UCSD-AML1 (cell line): Measurements from ENCODE around the gene EMILIN2.

Source experiments
- DNase-seq: peaks from one replicate; lab custom pipeline; 2025; ENCODE audit not compliant: unreplicated experiment; lab: John Stamatoyannopoulos, UW

The EMILIN2 gene

DNA sequence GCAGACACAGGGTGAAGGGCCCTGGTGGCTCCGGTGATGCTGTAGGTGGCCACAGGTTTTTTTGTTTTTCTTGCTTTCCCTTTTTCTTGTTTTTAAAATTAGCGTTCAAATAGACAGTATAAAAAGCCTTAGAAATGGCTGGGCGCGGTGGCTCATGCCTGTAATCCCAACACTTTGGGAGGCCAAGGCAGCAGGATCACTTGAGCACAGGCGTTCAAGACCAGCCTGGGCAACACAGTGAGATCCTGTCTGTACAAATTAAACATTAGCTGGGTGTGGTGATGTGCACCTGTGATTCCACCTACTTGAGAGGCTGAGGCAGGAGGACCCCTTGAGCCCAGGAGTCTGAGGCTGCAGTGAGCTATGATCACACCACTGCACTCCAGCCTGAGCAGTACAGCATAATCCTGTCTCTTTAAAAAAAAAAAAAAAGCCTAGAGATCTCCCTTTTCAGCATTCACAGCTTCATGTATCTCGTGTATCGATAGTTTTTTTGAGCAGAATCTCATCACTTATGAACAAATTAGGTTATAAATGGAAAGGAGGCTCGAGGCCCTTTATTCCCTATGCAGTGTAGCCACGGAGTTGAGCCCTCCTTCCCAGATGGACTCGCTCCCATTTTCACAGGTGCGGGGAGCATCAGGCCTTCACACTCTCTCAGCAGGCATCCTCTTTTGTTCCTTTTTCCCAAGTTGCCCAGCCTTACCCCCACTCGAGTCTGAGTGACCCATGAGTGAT lies 50.8 kb downstream of the EMILIN2 start:
- no peak for DNase-seq

DNA sequence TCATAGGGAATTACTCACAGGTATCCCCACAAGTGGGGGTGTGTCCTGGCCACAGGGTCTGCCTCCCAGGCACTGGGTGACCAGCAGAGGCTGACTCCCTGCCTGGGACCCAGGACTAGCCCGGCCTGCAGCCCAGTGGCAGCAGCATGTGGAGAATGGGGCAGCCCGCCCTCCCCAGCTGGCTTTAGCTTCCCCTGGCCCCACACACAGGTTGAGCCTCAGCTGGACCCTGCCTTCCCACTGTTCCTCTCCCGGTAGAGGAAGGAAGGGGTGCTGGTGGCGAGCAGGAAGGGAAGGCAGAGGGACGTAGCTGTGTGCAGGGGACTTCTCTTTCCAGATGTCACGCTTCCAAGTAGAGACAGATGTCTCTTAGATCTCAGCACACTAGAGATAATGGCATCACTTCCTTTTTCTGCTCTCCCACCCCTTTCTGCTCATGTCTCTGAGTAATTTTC lies 51.4 kb downstream of the EMILIN2 start:
- DNase-seq = peak; percentile 47

DNA sequence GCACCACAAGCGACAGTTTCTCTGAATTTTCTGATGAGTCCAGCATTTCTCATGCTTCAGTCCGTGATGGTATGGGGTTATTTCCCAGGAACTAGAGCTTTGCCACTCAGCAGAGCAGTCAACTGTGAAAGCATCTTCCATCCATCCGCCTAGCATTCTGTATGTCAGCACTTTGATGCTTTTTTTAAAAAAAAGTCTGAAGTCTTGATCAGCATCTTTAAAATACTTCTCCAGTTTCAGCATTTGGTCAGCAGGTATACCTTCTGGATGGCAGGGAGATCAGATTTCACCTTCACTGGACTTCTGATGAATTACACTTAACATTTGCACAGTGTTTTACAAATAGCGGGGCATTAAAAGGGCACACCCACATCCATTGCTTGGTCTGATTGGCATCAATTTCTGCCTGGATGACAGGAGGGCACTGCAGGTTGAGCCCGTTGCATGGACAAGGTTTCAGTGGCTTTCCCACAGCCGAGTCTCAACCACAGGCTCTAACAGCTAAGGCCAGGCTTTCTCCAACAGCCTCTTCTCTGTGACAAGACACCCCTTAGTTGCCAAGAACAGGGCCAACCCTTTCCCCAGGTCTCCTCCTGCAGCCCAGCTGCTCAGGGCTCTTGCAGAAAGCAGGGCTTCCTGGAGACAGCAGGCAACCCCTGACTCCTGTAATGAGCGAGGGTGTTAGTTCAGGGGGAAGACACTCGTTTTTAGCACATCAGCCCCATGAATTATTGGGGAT lies 54.0 kb downstream of the EMILIN2 start:
- no peak for DNase-seq

DNA sequence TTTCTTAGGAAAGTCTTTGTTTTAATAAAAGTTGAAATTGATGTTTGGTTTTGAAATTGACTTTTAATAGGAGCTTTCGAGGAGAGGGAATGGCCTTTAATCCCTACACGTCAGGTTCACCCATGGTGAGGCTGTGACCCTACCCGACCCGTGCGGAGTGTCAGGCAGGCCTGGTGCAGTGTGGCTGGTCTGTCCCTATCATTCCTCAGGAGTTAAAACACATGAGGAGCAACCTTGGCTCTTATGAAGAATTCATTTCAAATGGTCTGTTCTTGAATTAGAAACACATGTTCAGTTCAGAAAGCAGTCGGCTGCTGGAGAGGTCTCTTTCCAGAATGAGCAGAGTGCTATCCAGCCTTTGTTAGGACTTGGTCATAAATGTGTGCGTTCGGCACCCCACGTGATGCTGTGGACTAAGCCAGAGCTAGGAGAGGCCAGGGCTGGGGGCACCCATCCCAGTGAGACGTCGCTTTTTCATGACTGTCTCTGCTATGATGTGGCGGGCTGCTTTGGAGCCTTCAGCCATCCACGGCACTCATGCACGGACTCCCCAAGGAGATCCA lies 54.7 kb downstream of the EMILIN2 start:
- no peak for DNase-seq

DNA sequence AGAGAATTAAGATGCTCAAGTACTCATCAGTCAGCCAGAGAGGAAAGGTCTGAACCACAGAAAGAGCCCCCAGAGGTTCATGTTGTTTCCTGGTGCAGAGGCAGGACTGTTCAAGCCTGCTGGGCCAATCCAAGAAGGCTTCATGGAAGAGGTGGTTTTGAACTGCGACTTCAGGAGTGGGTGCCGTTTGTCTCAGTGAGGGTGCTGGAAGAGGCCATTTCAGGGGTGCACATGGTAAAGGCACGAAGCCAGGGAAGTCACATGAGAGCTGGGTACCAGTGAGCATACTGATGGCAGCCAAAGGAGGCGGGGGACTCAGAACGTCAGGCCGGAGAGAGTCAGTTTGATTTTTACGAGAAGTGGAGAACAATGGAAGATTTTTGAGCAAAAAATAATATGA lies 55.5 kb downstream of the EMILIN2 start:
- DNase-seq = no peak

DNA sequence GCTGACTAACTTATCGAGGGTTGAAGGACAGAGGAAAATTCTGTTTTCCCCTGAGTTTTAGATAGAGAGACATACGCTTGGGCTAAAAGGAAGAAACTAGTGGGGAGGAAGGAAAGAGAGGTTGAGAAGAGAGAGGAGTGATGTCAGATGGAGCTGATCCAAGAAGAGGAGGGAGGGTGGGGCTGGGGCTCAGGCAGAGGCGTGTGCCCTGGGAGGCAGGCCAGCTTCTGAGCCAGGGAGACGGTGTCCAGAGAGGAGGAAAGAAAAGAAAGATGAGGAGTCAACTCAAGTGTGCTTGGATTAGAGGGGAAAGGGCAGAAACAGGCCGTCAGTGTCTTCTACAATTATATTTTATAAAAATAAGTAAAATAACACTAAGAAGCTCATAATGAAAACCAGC lies 56.2 kb downstream of the EMILIN2 start:
- DNase-seq = no peak

DNA sequence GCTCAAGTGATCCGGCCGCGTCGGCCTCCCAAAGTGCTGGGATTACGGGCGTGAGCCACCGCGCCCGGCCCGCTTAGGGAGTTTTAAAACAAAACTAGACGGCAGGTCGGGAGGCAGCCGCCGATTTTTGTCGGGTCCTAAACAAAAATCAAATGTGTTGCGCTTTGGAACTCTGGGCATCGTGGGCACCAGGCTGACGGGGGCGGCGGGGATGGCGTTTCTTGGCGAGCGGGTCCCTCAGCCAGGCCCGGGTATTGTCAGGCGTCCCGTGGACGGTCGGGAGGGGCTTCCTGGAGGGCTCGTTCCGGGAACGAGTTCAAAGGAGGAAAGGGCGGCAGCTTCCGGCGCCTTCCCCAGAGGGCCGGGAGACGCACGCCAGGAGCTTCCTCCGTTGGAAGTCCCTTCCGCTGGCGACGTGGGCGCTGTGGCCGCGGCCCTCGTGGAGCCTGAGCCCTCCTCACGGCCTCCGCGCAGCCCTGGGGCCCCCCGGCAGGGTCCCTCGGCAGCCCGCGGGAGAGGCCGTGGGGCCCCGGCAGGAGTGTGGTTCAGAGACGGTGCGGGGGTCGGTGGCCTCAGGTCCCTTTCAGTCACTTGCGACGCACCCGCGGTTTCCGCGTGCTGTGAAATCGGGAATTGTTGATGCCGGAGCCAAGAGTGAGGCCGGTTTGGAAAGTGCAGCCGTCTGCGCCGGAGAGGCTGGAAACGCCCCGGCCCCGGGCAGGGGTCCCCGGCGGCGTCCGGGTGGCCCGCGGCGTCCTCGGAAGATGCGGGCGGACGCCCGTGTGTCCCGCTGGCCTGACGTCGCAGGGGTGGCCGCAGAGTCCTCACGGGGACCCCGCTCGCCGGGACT lies 59.3 kb downstream of the EMILIN2 start:
- peak; percentile 83 for DNase-seq

DNA sequence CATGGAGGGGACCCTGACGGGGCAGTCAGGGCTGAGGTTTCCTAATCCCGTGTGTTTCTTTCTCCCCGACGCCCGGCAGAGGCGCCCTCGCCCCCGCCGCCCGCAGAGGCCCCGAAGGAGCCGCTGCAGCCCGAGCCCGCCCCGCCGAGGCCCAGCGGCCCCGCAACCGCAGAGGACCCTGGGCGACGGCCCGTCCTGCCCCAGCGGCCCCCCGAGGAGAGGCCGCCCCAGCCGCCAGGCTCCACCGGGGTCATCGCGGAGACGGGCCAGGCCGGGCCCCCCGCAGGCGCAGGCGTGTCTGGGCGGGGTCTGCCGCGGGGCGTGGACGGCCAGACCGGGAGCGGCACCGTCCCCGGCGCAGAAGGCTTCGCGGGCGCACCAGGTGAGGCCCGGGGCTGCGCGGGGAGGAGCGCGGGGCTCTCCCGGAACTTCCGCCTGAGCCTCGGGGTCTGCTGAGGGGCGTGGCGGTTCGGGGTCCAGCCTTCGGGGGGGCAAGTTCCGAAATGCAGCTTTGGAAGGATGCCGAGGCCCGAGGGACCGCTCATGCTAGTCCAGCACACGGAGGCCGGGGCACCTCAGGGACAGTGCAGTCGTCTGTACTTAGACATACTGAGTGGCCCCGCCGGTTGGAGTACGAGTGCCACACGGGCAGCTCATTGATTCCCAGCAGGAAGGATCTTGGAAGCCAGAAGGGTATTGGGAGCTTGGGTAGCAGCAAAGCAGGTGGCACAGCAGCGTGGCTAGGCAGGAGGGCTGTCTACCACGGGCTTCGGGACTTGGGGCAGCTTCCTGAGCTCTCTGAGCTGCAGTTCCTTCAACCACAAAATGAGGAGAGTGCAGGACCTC lies 60.1 kb downstream of the EMILIN2 start:
- DNase-seq = peak; percentile 56

DNA sequence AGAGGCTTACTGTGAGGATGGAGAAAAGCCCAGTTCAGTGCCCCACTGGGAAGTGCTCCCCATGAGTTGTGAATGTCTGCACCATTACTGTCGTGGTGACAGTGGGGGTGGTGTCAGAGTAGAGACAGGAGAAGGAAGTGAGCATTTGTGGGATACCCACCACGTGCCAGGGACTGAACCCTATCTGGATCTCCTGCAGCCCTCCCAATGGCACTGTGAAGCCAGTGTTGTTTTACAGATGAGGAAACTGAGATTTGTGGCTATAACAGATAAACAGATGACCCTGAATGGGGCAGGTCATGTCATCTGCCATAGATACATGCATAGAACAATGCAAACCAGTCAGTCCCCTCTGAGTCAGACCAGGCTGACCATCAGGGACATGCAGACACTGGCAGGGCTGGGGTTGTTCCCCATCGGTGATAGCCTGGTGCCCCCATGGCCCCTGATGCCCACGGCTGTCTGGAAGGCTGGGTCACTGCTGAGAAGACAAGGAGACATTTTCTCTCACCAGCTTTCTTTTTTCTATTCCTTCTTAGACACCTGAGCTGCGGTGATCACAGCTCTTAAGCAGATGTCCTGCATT lies 60.8 kb downstream of the EMILIN2 start:
- DNase-seq = no peak

DNA sequence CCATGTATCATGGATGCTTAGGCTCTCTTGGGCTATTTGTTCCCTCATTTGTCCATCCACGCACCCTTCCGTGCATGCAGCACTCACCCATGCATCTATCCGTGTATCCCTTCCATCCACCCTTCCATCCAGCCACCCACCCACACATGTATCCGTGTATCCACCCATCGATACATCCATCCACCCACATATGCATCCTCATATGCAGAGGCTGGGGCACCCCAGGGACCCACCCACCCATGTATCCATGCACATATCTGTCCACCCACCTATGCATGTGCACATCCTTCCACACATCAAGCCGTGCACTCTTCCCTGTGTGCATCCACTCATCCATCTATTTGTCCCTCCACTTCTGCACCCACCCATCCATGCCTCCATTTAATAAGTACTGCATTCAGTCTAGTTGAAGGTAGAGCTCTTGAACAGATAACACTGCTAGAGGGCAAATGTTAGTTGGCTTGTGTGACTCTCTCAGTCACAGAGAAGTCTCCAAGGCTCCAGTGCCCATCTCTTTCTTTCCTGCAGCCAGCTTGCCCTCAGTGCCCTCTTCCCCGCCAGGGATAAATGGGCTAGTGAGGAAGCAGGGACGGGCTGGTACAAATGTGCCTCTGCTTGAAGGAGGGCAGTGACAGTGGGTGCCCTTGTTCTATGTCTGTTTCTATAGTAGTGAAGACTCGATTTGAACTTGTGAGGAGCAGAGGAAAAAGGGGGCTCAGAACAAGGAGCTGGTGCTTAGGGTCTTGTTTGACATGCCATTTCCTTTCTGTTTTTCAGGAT lies 61.5 kb downstream of the EMILIN2 start:
- no peak for DNase-seq

DNA sequence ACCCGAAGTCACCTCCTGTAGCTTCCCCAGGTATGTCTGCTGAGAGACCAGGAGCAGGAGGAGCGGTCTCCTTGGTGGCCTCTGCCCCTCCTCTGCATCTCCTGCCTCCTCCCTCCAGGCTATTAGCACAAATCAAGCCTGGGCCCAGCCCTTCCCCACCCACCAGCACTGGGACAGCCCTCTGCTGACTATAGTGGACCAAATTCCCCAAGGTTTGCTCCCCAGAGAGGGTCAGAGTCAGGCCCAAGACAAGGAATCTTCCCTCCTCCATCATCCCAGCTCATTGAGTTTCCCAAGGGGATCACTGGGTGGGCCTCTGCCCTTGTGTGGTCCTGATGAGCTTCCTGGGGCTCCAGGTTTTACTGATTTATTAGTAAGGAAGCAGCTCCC lies 62.1 kb downstream of the EMILIN2 start:
- DNase-seq = no peak

DNA sequence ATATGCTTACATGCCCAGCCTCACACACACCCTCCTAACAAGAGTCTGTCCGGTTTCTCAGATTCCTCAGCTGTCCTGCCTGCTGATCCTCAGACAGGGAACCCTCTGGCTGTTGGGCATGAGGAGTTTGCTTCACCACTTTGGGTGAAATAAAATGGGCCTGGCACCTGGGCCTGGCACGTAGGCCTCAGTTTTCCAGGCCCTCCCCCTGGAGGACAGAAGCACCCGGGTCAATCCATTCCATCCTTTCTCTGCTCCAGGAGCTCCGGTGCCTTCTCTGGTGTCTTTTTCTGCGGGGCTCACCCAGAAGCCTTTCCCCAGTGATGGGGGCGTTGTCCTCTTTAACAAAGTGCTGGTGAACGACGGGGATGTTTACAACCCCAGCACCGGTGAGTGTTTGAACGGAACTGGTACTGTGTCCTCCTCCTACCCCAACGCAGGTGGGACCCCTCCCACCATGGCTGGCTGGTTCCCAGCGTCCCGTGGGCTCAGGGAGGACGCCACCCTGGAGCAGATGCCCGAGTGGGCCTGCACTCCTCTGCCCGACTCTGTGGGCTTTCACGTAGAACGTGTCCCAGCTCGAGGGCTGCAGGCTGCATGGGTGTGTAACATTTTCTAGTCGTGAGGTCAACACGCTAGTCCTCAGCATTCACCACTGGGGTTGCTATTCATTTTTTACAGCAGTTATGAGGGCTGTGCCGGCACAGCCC lies 62.8 kb downstream of the EMILIN2 start:
- DNase-seq = no peak

DNA sequence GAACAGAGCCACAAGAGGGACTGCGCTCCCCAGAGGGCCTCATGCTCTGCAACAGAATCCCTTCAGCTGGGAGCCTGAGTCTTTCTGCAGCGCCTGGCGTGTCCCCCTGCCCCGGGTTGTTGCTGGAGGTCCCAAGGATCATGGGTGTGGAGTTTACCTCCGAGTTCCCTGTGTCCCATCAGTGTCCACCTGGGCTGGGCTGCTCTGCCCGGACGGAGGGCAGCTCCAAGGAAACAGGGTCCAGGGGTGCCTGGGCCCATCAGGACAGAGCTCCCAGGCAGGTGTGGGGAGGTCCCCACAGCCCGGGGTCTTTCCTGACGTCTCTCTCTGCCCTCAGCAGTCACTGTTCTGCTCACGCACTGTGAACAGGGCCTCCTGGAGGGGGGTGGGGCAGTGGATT lies 63.5 kb downstream of the EMILIN2 start:
- DNase-seq = no peak

DNA sequence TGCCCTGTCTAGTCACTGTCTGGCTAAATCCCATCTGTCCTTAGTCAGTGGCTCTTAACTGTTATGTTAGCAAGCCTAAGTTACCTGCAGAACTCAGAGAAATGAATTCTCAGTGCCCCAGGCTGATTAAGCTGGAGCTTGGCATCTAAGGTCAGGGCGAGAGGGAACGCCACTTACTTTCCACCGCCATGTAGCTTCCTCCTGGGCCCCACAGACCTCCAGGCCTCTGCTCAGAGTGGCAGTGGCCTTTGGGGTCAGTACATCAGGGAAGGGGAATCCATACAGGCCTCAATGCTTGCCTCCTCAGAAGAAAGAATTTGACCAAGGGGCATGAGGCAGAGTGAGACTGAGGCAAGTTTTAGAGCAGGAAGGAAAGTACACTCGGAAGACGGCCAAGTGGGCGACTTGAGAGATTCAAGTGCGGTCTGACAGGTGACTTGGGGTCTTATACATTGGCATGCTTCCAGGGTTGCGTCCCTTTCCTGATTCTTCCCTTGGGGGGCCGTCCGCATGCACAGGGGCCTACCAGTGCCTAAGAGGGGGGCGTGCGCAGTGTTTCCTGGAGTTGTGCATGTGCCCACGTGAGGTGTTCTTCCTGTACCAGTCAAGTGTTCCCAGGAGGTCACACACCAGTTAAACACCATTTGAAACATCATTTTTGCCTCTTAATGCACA lies 64.1 kb downstream of the EMILIN2 start:
- DNase-seq = no peak

DNA sequence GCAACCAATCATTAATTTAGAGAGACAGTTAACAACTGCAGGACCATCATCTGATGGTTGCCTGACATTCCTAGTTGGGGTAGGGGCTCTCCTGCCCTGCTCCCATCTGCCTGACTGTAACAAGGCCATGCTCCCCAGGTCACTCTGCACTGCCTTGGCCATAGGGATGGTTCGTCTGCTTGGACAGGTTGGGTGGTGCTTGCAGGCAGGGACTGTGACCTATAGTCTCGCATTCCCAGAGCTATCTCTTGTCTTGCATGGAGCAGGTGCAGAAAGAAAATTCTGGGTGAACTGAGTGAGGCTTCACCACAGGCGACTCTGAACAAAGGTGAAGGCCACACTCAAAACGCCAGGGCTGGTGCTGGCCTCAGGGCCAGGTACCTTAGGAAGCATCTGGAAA lies 64.7 kb downstream of the EMILIN2 start:
- DNase-seq = no peak

DNA sequence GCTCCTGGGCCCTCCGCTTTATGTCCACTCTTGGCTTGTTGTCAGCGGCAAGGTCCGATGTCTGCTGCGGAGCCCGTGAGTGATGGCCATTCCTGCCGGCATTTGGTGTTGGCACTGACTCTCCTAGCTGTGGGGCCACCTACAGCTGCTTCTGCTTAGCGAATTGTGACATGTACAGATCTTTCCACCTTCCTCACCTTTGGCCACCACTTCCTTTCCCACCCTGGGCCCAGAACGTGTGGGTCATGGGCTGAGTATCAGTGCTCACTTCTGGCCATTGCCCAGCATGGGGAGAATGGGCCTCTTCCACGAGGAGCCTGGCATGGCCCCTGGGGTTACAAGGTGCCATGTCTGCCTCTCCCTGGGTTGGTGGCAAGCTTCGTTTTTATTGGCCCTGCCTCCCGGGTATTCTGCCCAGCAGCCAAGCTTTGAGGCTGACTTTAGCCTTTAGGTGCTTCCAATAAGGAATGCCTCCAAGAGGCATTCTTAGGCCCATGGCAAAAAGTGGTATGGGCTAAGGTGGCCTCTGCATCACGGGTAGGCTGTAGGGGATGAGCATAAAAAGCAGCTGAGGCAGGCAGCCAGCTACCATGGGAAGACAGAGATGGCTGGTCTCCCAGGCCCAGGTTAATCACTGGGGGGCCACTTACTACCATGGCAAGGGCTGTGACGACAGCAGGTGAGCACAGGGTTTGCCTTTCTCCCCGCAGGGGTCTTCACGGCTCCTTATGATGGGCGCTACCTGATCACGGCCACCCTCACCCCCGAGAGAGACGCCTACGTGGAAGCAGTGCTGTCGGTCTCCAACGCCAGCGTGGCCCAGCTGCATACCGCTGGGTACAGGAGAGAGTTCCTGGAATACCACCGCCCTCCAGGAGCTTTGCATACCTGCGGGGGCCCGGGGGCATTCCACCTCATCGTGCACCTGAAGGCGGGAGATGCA lies 65.8 kb downstream of the EMILIN2 start:
- DNase-seq = no peak

DNA sequence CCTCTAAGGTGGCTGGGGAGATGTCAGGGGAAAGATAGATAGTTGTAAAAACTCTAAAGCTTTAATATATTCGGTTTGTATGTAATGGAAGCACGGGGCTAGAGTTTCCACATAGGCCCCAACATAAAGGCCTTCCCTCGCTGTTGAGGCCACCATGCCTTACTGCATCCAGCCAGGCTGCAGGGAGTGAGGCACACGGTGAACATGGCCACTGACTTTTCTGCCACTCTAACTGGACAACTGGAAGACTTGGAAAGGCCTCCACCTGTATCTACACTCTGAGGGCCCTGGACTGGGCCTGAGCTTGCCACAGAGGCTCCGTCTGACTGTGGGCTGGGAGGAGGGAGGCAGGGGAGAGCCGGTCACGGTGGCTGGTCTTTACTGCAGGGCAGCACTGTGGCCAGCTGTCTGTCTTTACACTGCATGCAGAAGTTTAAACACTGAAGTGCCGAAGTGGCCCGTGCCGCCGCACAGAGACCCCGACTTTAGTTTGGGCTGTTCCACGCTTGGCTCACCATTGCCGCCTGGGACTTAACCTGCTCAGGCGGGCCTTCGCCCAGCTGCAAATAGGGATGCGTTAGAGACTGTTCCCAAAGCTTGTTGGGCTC lies 66.7 kb downstream of the EMILIN2 start:
- no peak for DNase-seq
